T follicular helper cell (primary cell): ENCODE results near the gene ATP5MC2.
"Not testable (repeated sequence)": the region's sequence is repeated elsewhere in the genome, so short reads cannot be mapped to it uniquely, and the experiment has no call there.

Source experiments
- DNase-seq: peaks from one replicate; pipeline ENCODE4 v3.0.0-alpha.2; 2020; ENCODE audit warnings: low read depth

ATP5MC2 gene

DNA sequence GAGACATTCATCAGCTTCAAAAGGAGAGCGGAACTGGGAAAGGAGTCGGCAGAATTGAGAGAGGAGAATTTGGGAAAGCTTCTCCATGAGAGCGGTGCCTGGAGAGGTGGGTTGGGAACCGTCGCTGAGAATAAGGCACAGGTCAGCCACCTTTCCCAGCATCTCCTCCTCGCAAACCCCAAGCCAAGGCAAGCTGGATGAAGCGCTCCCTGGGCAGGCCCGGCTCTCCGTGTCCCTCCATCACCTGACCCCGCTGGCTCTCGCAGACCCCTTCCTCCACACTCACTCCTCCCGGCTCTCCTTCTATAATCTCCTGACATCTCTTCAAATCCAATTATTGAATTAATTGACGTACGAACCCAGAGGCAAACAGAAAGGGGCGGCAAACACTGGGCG lies 18.9 kb upstream of the ATP5MC2 start:
- DNase-seq: no peak

DNA sequence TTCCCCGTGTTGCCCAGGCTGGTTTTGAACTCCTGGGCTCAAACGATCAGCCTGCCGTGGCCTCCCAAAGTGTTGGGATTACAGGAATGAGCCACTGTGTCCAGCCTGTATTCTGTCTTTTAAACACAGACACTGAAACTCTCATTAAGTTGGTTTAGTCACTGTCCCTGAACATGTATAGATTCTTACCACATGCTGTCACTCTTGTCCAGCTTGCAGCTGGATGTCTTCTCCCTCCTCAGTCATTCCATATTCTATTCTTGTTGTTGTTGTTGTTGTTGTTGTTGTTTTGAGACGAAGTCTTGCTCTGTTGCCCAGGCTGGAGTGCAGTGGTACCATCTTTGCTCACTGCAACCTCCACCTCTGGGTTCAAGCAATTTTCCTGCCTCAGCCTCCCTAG lies 12.3 kb upstream of the ATP5MC2 start:
- no peak for DNase-seq

GRCh38 chr12:53686436-53686835 lies 10.6 kb upstream of the ATP5MC2 start:
- DNase-seq: no peak

GRCh38 chr12:53684654-53685220 lies 8.9 kb upstream of the ATP5MC2 start:
- DNase-seq: no peak

- no peak for DNase-seq
These were observed 8.1 kb upstream of the ATP5MC2 start for GRCh38 chr12:53683983-53684382.

- no peak for DNase-seq
These were observed 7.6 kb upstream of the ATP5MC2 start for GRCh38 chr12:53683494-53683893.

DNA sequence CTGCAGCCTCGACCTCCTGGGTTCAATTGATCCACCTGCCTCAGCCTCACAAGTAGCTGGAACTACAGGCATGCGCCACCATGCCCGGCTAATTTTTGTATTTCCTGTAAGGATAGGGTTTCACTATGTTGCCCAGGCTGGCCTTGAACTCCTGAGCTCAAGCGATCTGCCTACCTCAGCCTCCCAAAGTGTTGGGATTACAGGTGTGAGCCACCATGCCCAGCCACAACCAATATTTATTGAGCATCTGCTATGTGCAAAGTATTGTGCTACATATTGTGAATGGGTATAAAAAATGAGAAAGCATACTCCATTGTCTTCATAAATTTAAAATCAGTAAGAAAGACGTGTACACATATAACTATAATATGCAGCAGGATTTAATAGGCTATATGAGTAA lies 4.2 kb upstream of the ATP5MC2 start:
- not testable (repeated sequence) for DNase-seq

DNA sequence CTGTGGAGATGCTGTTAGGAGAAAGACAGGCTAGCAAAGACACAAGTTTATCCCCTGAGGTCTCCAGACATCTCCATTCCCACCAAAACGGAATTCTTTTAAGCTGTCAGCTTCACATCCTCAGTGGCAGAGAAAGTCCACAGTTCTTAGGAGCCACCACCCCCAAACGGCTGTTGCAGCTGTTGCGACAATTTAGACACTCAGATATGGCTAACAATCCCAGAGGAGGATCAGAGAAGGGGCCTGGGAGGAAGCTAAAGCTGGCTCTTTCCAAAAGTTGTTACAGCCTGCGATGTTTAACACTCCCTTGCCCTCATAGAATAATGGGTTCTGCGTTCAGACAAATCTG lies 1.9 kb upstream of the ATP5MC2 start:
- no peak for DNase-seq

- no peak for DNase-seq
These were observed 1.3 kb upstream of the ATP5MC2 start for GRCh38 chr12:53677016-53677799.

GRCh38 chr12:53676656-53677015 lies 753 bp upstream of the ATP5MC2 start:
- DNase-seq: no peak

- no peak for DNase-seq
These were observed 744 bp downstream of the ATP5MC2 start for GRCh38 chr12:53674977-53675700.

- DNase-seq: no peak
These were observed 4.9 kb downstream of the ATP5MC2 start for GRCh38 chr12:53670971-53671370.

- DNase-seq: no peak
These were observed 5.6 kb downstream of the ATP5MC2 start for GRCh38 chr12:53670308-53670707.

GRCh38 chr12:53667080-53667479 lies 8.8 kb downstream of the ATP5MC2 start:
- DNase-seq: no peak

DNA sequence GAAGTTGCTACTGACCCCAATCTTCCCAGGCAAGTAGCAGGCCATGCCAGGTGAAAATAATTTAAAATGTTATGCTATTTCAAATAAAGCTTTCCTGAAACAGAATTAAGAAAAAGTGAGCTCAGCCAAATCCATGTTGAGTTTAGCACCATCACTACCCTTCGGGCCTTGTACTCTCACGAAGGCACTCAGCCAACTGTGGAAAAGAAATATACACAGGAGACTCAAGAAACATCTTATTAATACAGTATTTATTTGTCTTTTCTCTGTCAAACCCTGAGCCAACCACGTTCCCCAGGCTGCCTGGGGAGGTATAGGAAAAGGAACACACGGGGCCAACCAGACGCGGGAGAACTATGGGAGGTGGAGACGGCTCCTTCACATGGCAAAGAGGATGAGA lies 10.9 kb downstream of the ATP5MC2 start:
- DNase-seq: no peak

- no peak for DNase-seq
These were observed 11.7 kb downstream of the ATP5MC2 start for GRCh38 chr12:53664191-53664590.

DNA sequence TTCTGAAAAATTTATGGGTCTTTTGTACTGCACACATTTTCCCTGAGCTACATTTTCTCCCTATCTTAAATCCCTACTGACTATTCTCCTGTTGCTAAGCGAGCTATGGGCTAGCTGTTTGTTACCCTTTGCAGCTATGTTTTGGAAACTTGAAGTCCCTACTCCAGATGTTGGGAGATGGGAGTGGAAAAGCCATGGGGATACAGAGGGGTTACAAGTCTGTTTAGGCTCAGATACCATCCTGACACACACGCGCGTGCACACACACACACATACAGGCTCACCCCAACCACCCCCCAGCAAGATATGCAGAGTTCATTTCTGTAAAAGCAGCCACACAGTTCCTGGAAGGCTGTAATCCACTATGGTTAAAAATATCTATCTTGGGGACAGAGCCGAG lies 15.8 kb downstream of the ATP5MC2 start:
- DNase-seq: no peak

DNA sequence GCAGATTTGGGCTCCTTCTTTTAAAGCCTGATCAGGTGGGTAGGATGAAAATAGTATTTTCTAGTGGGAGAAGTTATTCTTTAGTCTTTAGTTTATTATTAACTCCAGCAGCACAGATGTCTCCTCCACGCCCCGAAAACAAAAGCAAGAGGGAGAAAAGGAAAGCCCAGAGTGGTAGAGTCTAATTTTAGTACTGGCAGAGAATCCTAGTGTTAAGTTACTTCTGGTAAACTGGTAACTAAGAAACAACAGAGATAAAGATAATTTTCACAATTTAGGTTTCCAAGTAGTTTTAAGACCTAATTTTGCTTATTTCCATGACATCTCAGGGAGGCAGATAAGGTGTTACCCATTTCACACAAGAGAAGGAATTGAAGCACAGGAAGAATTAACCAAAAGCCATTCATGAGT lies 16.3 kb downstream of the ATP5MC2 start:
- DNase-seq: no peak

DNA sequence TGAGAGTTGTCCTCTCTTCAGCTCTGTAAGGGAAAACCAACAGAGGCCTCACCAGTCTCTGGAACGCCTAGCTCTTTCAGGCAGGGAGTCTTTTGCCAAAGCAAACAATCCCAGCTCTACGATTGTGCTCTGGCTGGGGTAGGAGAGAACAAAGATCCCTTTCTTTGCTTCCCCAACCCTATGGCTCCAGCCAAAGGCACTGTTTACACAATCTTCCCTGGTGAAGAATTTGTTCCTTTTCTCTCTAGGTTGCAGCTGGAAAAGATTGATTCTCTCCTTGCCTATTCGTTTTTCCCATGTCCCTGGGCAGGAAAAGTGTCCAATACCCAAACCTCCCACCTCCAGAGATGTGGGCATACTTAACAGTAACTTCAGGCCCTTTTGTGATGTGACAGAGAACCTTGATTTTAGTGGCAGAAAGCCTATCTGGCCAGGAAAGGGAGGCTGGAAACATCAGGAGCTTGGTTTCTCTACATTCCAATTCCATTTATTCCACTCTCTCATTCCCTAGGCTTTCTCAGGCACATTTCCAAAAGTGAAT lies 16.8 kb downstream of the ATP5MC2 start:
- no peak for DNase-seq

GRCh38 chr12:53657041-53657440 lies 18.8 kb downstream of the ATP5MC2 start:
- DNase-seq: no peak

DNA sequence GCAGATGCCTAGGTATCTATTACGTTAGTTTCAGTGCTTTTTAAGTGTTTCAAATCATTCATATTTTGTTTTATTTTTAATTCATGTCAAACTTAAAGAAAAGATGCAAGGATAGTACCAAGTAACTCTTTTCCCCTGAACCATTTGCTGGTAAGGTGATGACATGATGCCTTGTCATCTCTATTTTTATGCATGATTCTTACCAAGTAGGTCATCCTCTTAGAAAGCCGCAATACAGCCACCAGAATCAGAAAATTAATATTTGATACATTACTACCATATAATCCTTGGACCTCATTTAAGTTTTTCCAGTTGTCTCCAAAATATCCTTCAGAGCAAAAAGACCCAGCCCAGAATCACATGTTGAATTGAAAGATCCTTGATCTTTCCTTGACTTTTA lies 22.3 kb downstream of the ATP5MC2 start:
- no peak for DNase-seq

DNA sequence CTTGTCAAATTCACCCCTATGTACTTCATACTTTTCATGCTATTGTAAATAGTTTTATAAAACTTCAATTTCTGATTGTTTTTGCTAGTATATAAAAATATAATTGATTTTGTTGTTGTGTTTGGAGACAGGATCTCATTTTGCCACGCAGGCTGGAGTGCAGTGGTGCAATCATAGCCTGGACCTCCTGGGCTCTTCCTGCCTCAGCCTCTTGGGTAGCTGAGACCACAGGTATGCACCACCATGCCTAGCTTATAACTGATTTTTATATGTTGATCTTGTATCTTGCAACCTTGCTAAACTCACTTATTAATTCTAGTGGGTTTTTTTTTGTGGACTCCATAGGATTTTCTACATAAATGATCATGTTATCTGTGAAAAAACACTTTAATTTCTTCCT lies 23.5 kb downstream of the ATP5MC2 start:
- DNase-seq: no peak

- no peak for DNase-seq
These were observed 24.1 kb downstream of the ATP5MC2 start for GRCh38 chr12:53651737-53652136.
